HepG2 (cell line): Measurements from ENCODE around the gene KRTAP9-2. TPM values are rescaled to one million over a fixed set of nuclear protein-coding genes. Genes with fewer than 3 reads are reported as not detected.

ENCODE experiments used
- ATAC-seq: fragments of 200-7000 bp; cut with Tn5 transposase; 3 replicates; pipeline ENCODE4 v1.9.1; 2020; ENCODE audit warnings: mild to moderate bottlenecking, moderate library complexity
- BruUV-seq: library from RNA; stranded (reverse); fragments of 400-500 nt; replicated peaks from 2 replicates; lab custom pipeline; 2021; lab: Mats Ljungman, UMichigan
- CTCF ChIA-PET: fragments of 300-600 bp; formaldehyde crosslinking; extraction: SDS; loops from one replicate; lab custom pipeline; 2021; ENCODE audit warnings: low total read pairs, inconsistent platforms, low intra/inter-chr PET ratio; lab: Yijun Ruan, JAX
- POLR2A ChIA-PET: fragments of 350-600 bp; sonication (Branson Sonifier 250); formaldehyde crosslinking; loops from one replicate; lab custom pipeline; 2020; ENCODE audit warnings: antibody characterized with exemption, inconsistent platforms; lab: Yijun Ruan, JAX
- DNase-seq: peaks from one replicate; pipeline ENCODE4 v3.0.0-alpha.2; 2015; ENCODE audit warnings: low spot score
- FAIRE-seq: peaks from 3 replicates; lab custom pipeline; 2011; peaks lifted over from hg19 to GRCh38; lab: Jason Lieb, UNC
- H2AFZ ChIP-seq: one replicate; pipeline ENCODE4 v1.6.1; 2011; ENCODE audit warnings: low read length, inconsistent platforms
- H3K27ac ChIP-seq: fragments of 300-600 bp; 3 replicates; pipeline ENCODE4 v1.8.0; 2011; ENCODE audit warnings: mixed run types, mild to moderate bottlenecking, mixed read lengths, low read length, inconsistent platforms; ENCODE audit not compliant: insufficient read depth; ENCODE audit errors: extremely low read length
- H3K27me3 ChIP-seq, 2 experiments: fragments of 200-600 bp in 1 of 2; 2 replicates in 1 of 2; 3 replicates in 1 of 2; pipeline versions ENCODE4 v1.6.0 to v1.8.0; 2011; ENCODE audit warnings: low read length in 2 of 2, mild to moderate bottlenecking in 2 of 2, moderate library complexity in 2 of 2, inconsistent platforms in 1 of 2; ENCODE audit not compliant: insufficient read depth in 2 of 2, control insufficient read depth in 1 of 2
- H3K36me3 ChIP-seq, 2 experiments: fragments of 200-600 bp in 1 of 2; replicated peaks in 1 of 2; 2 replicates in 1 of 2; 3 replicates in 1 of 2; pipeline versions ENCODE4 v1.5.1 to v1.8.0; 2011; ENCODE audit warnings: low read length in 2 of 2, inconsistent platforms in 1 of 2; ENCODE audit not compliant: insufficient read depth in 2 of 2, control insufficient read depth in 1 of 2
- H3K4me1 ChIP-seq: 2 replicates; pipeline ENCODE4 v1.5.1; 2012; ENCODE audit warnings: low read length, inconsistent platforms; ENCODE audit not compliant: insufficient read depth
- H3K4me2 ChIP-seq: 2 replicates; pipeline ENCODE4 v1.6.0; 2011; ENCODE audit warnings: low read depth, low read length, inconsistent platforms
- H3K4me3 ChIP-seq, 3 experiments: fragments of 200-600 bp in 1 of 3; sonication (generic), shearing (Covaris generic) in 1 of 3; replicated peaks in 1 of 3; 2 replicates each; pipeline ENCODE4 v1.5.1; 2011 to 2016; ENCODE audit warnings: low read length in 3 of 3, inconsistent platforms in 2 of 3, low read depth in 2 of 3, mild to moderate bottlenecking in 2 of 3, control low read depth in 1 of 3, mixed read lengths in 1 of 3; ENCODE audit not compliant: insufficient read depth in 1 of 3
- H3K79me2 ChIP-seq: one replicate; pipeline ENCODE4 v1.6.1; 2011; ENCODE audit warnings: low read length, inconsistent platforms; ENCODE audit not compliant: insufficient read depth
- H3K9ac ChIP-seq: 2 replicates; pipeline ENCODE4 v1.6.0; 2011; ENCODE audit warnings: mild to moderate bottlenecking, low read depth, low read length, inconsistent platforms; ENCODE audit not compliant: insufficient read depth
- H3K9me3 ChIP-seq: 2 replicates; pipeline ENCODE4 v1.5.1; 2012; ENCODE audit warnings: mild to moderate bottlenecking, low read length
- H4K20me1 ChIP-seq: 2 replicates; pipeline ENCODE4 v1.6.0; 2011; ENCODE audit warnings: inconsistent platforms, mild to moderate bottlenecking, low read length, moderate library complexity; ENCODE audit not compliant: insufficient read depth
- ATM ChIP-seq: fragments of 450-650 bp; IDR thresholded peaks from 2 replicates; pipeline ENCODE4 v1.7.1; 2017; ENCODE audit warnings: mild to moderate bottlenecking, borderline replicate concordance
- ELF3 ChIP-seq: IDR thresholded peaks from 2 replicates; pipeline ENCODE4 v1.6.1; 2016; ENCODE audit warnings: missing genetic modification reagents, missing compliant biosample characterization
- FLYWCH1 ChIP-seq: sonication (generic); formaldehyde crosslinking; IDR thresholded peaks from 2 replicates; pipeline ENCODE4 v1.8.1; 2023; ENCODE audit warnings: mild to moderate bottlenecking, missing genetic modification reagents
- HMGA1 ChIP-seq: sonication (generic); formaldehyde crosslinking; conservative IDR thresholded peaks from 2 replicates; pipeline ENCODE4 v1.4.0; 2020; ENCODE audit warnings: missing genetic modification reagents
- KDM6A ChIP-seq: IDR thresholded peaks from 2 replicates; pipeline ENCODE4 v1.6.1; 2016; ENCODE audit warnings: low read depth
- RXRB ChIP-seq: IDR thresholded peaks from 2 replicates; pipeline ENCODE4 v1.6.1; 2016; ENCODE audit warnings: borderline replicate concordance, missing genetic modification reagents, missing compliant biosample characterization
- STAG1 ChIP-seq: sonication (generic); formaldehyde crosslinking; IDR thresholded peaks from 2 replicates; pipeline ENCODE4 v1.4.0; 2020; ENCODE audit warnings: missing genetic modification reagents
- ZFP36L1 ChIP-seq: sonication (generic); formaldehyde crosslinking; IDR thresholded peaks from 2 replicates; pipeline ENCODE4 v1.8.0; 2022; ENCODE audit warnings: mild to moderate bottlenecking, missing genetic modification reagents, moderate library complexity
- ZNF597 ChIP-seq: sonication (generic); formaldehyde crosslinking; IDR thresholded peaks from 2 replicates; pipeline ENCODE4 v1.5.0; 2020; ENCODE audit warnings: missing genetic modification reagents
- ZNF749 ChIP-seq: sonication (generic); formaldehyde crosslinking; IDR thresholded peaks from 2 replicates; pipeline ENCODE4 v1.8.0; 2022; ENCODE audit warnings: mild to moderate bottlenecking, missing genetic modification reagents, moderate library complexity, borderline replicate concordance
- WGBS: methylation state at CpG from one replicate; pipeline ENCODE4 v1.1.6; 2017; ENCODE audit warnings: low lambda C conversion rate; 5-methylcytosine and 5-hydroxymethylcytosine counted together
- in situ Hi-C: cut with HindIII; loops from 2 replicates; pipeline ENCODE4 v1.10.0; 2017; ENCODE audit warnings: low pct_unique_long_range_greater_than_20kb; ENCODE audit not compliant: extremely low pct_ligation_motif_present
- intact Hi-C: fragments of 100-400 bp; cut with micrococcal nuclease; formaldehyde crosslinking; loops from one replicate; pipeline ENCODE4 v1.10.0; 2022; ENCODE audit not compliant: unreplicated experiment
- polyA plus RNA-seq, 8 experiments: library from polyadenylated mRNA; depleted of rRNA in 3 of 8; stranded (reverse) in 7 of 8; unstranded in 1 of 8; fragments of >200 nt; fragmentation: Illumina TruSeq in 4 of 8; extraction: Trizol in 4 of 8; gene quantifications; 2 replicates each; pipeline versions ENCODE4 v1.2.1 to v1.2.3, GENCODE V29; 2011 to 2016; ENCODE audit warnings: low read depth in 4 of 8, missing spikeins in 1 of 8, mixed read lengths in 1 of 8; ENCODE audit not compliant: insufficient read depth in 1 of 8
- total RNA-seq, 5 experiments: library from RNA; depleted of rRNA; stranded (reverse); fragments of >200 nt; fragmentation: Illumina TruSeq; extraction: Trizol; gene quantifications; 2 replicates each; pipeline ENCODE4 v1.2.3, GENCODE V29; 2016; ENCODE audit warnings: low read depth in 1 of 5
- TF ChIP-seq, protein P1 (sequence below): sonication (generic); formaldehyde crosslinking; conservative IDR thresholded peaks from 2 replicates; pipeline ENCODE4 v1.8.0; 2022; ENCODE audit warnings: low read depth, missing genetic modification reagents

The KRTAP9-2 gene
- total and polyA plus RNA-seq, 2 of the 13 experiments (the other 11 are each of a cell fraction or from before 2014, with no cell fraction given): not detected

GRCh38 chr17:41185001-41185400, 41.4 kb upstream of the KRTAP9-2 start:
- H3K4me2 ChIP-seq: no peak overlapping the region
- H4K20me1 ChIP-seq: no peaks in the 10 kb centered on the region
- FAIRE-seq (no peak), ATAC-seq (no peak), DNase-seq (no peak)
- no peak for TF ChIP-seq STAG1 (CRISPR knock-in tag)
- TF ChIP-seq, protein P1, sequence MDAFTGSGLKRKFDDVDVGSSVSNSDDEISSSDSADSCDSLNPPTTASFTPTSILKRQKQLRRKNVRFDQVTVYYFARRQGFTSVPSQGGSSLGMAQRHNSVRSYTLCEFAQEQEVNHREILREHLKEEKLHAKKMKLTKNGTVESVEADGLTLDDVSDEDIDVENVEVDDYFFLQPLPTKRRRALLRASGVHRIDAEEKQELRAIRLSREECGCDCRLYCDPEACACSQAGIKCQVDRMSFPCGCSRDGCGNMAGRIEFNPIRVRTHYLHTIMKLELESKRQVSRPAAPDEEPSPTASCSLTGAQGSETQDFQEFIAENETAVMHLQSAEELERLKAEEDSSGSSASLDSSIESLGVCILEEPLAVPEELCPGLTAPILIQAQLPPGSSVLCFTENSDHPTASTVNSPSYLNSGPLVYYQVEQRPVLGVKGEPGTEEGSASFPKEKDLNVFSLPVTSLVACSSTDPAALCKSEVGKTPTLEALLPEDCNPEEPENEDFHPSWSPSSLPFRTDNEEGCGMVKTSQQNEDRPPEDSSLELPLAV (CRISPR knock-in tag): no peak
- H3K4me3 ChIP-seq: no peak overlapping the region
- 0 out of 5 replicates have a peak, but pooled peaks cover 0 to 2% of the 10 kb centered on the region in 2 experiments for H3K27me3 ChIP-seq
- 0% methylated on average over 1 of the region's 1 CpG for WGBS
- no TSS peak for BruUV-seq
- no peak overlapping the region for H3K27ac ChIP-seq
- no peaks in the 10 kb centered on the region for H3K36me3 ChIP-seq
- H3K9me3 ChIP-seq: no peaks in the 10 kb centered on the region
- in situ Hi-C loops: no loop called here
- H3K79me2 ChIP-seq: no peaks in the 10 kb centered on the region
- H3K4me1 ChIP-seq: no peaks in the 10 kb centered on the region
- ChIA-PET POLR2A (no interaction called here), CTCF (no interaction called here)
- H2AFZ ChIP-seq: no peak overlapping the region
- intact Hi-C loops: no loop called here
- H3K9ac ChIP-seq: no peak overlapping the region

GRCh38 chr17:41186872-41187271, 39.6 kb upstream of the KRTAP9-2 start:
- no peak overlapping the region for H3K27ac ChIP-seq
- ATAC-seq (no peak), FAIRE-seq (no peak), DNase-seq (no peak)
- H3K4me3 ChIP-seq: no peak overlapping the region
- no peaks in the 10 kb centered on the region for H3K9me3 ChIP-seq
- WGBS: 56% methylated on average over 2 of the region's 2 CpGs
- POLR2A ChIA-PET: no interaction called here
- no peaks in the 10 kb centered on the region for H3K36me3 ChIP-seq
- intact Hi-C loops (no loop called here), in situ Hi-C loops (no loop called here)
- no TSS peak for BruUV-seq
- CTCF ChIA-PET: no interaction called here
- H3K27me3 ChIP-seq: 0 out of 5 replicates have a peak, but pooled peaks cover 0 to 7% of the 10 kb centered on the region in 2 experiments
- H4K20me1 ChIP-seq: no peaks in the 10 kb centered on the region
- H3K9ac ChIP-seq: no peak overlapping the region
- TF ChIP-seq KDM6A (CRISPR knock-in tag): no peak
- no peak for TF ChIP-seq ZFP36L1
- no peak for TF ChIP-seq ZNF749 (CRISPR knock-in tag)
- TF ChIP-seq ATM: no peak
- no peak for TF ChIP-seq FLYWCH1 (CRISPR knock-in tag)
- no peak for TF ChIP-seq ELF3
- TF ChIP-seq RXRB (CRISPR knock-in tag): no peak
- no peak for TF ChIP-seq ZNF597 (CRISPR knock-in tag)
- TF ChIP-seq HMGA1: no peak
- H3K79me2 ChIP-seq: no peaks in the 10 kb centered on the region
- H2AFZ ChIP-seq: no peak overlapping the region
- no peaks in the 10 kb centered on the region for H3K4me1 ChIP-seq
- no peak overlapping the region for H3K4me2 ChIP-seq
